Smooth muscle cell (in vitro differentiated cells): ENCODE measurements around the gene LDLR. TPM values are rescaled to one million over a fixed set of nuclear protein-coding genes. Genes with fewer than 3 reads are reported as not detected.

ENCODE experiments used
- DNase-seq: peaks from one replicate; lab custom pipeline; 2025; ENCODE audit not compliant: unreplicated experiment; lab: John Stamatoyannopoulos, UW
- H2AFZ ChIP-seq: fragments of 200-600 bp; sonication (generic); 2 replicates; pipeline ENCODE4 v1.6.0; 2016; ENCODE audit warnings: antibody characterized with exemption, low read depth, mild to moderate bottlenecking
- H3F3A ChIP-seq: fragments of 200-600 bp; sonication (generic); 2 replicates; pipeline ENCODE4 v1.6.0; 2017; ENCODE audit warnings: antibody characterized with exemption, low read depth
- H3K27ac ChIP-seq: fragments of 200-600 bp; sonication (generic); 2 replicates; pipeline ENCODE4 v1.5.1; 2016; ENCODE audit warnings: low read depth, mild to moderate bottlenecking
- H3K27me3 ChIP-seq: fragments of 200-600 bp; sonication (generic); 2 replicates; pipeline ENCODE4 v1.6.1; 2016; ENCODE audit warnings: low read depth, mild to moderate bottlenecking
- H3K36me3 ChIP-seq: fragments of 200-600 bp; sonication (generic); 2 replicates; pipeline ENCODE4 v1.5.1; 2016; ENCODE audit warnings: low read depth
- H3K4me1 ChIP-seq: fragments of 200-600 bp; sonication (generic); 2 replicates; pipeline ENCODE4 v1.5.1; 2016; ENCODE audit warnings: low read depth
- H3K4me2 ChIP-seq: fragments of 200-600 bp; sonication (generic); 2 replicates; pipeline ENCODE4 v1.6.0; 2016; ENCODE audit warnings: mild to moderate bottlenecking
- H3K4me3 ChIP-seq: fragments of 200-600 bp; sonication (generic); 2 replicates; pipeline ENCODE4 v1.5.1; 2016; ENCODE audit warnings: mild to moderate bottlenecking
- H3K79me2 ChIP-seq: fragments of 200-600 bp; sonication (generic); 2 replicates; pipeline ENCODE4 v1.6.0; 2016; ENCODE audit warnings: low read depth, mild to moderate bottlenecking
- H3K9ac ChIP-seq: fragments of 200-600 bp; sonication (generic); 2 replicates; pipeline ENCODE4 v1.6.0; 2016; ENCODE audit warnings: low read depth
- H3K9me3 ChIP-seq: fragments of 200-600 bp; sonication (generic); replicated peaks from 2 replicates; pipeline ENCODE4 v1.5.1; 2016; ENCODE audit warnings: low read depth
- H4K20me1 ChIP-seq: fragments of 200-600 bp; sonication (generic); 2 replicates; pipeline ENCODE4 v1.6.0; 2016; ENCODE audit warnings: low read depth
- CTCF ChIP-seq: fragments of 200-600 bp; sonication (generic); IDR thresholded peaks from 2 replicates; pipeline ENCODE4 v1.5.1; 2017; ENCODE audit warnings: borderline replicate concordance, mild to moderate bottlenecking, antibody characterized with exemption; ENCODE audit not compliant: insufficient read depth, poor library complexity, severe bottlenecking
- WGBS: methylation state at CpG from one replicate; pipeline ENCODE4 v1.1.7; 2016; ENCODE audit warnings: low lambda C conversion rate; 5-methylcytosine and 5-hydroxymethylcytosine counted together
- polyA plus RNA-seq: library from polyadenylated mRNA; unstranded; fragments of >200 nt; fragmentation: Nextera tagmentation; extraction: Ambion mirVana; gene quantifications from 2 replicates; pipeline ENCODE4 v1.2.1, GENCODE V29; 2016
- total RNA-seq: library from RNA; depleted of rRNA; stranded (reverse); fragments of >200 nt; gene quantifications from 2 replicates; pipeline ENCODE4 v1.2.3, GENCODE V29; 2014

Gene LDLR
- total and polyA plus RNA-seq, 2 experiments from 2014 or later, result 115 to 164 TPM

- Histone ChIP-seq H3K4me3 (no peak overlapping the region), H4K20me1 (peaks cover 31% of the 10 kb centered on the region), H3K36me3 (no peaks in the 10 kb centered on the region), H3K4me1 (no peaks in the 10 kb centered on the region), H3K27me3 (no peaks in the 10 kb centered on the region), H3K9ac (no peak overlapping the region), H3K9me3 (no peaks in the 10 kb centered on the region), H3K79me2 (no peaks in the 10 kb centered on the region), H3F3A (no peaks in the 10 kb centered on the region), H2AFZ (no peak overlapping the region), H3K4me2 (no peak overlapping the region), H3K27ac (no peak overlapping the region)
- no peak for TF ChIP-seq CTCF
- WGBS, result 97% methylated on average over 9 of the region's 9 CpGs
- no peak for DNase-seq
Measured at GRCh38 chr19:11050323-11051114, 38.7 kb upstream of the LDLR start.

DNA sequence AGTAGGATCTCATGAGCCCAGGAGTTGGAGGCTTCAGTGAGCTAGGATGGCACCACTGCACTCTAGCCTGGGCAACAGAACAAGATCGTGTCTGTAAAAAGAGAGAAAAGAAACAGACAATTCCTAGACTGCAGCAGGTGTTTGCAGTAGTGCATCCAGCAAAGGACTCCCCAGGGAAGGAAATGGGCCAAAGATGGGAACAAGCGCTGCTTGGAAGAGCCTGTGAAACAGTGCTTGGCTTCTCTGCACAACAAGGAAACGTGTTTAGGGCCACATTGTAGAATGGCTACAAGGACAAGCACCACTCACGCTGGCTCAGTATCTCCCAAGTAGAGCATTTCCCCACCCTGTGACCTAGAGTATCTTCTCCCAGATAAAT, 35.5 kb upstream of the LDLR start:
- Histone ChIP-seq H3K79me2 (no peaks in the 10 kb centered on the region), H4K20me1 (peaks cover 19% of the 10 kb centered on the region), H3K4me3 (no peak overlapping the region), H3F3A (no peaks in the 10 kb centered on the region), H2AFZ (no peak overlapping the region), H3K36me3 (no peaks in the 10 kb centered on the region), H3K4me2 (no peak overlapping the region), H3K27me3 (no peaks in the 10 kb centered on the region), H3K4me1 (no peaks in the 10 kb centered on the region), H3K9ac (no peak overlapping the region), H3K27ac (no peak overlapping the region), H3K9me3 (no peaks in the 10 kb centered on the region)
- no peak for DNase-seq
- no peak for TF ChIP-seq CTCF
- 99% methylated on average over 4 of the region's 4 CpGs for whole genome bisulfite sequencing

DNA sequence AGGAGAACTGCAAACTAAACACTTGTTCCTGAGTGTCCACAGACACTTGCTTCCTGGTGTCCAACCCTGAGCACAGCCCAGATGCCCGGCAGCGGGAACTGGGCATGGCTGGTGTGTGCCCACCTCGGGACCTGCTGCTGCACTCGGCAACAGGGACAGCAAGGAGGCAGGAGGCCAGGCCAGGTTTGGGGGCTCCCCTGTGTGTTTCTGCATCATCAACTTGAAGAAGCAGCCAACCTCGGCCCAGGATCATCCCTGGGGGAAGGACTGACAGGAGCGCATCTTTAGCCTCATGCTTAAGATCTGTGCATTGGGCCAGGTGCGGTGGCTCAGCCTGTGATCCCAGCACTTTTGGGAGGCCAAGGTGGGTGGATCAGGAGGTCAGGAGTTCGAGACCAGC, 35.1 kb upstream of the LDLR start:
- TF ChIP-seq CTCF, result no peak
- Histone ChIP-seq H3K9ac (no peak overlapping the region), H3K27ac (no peak overlapping the region), H3K79me2 (no peaks in the 10 kb centered on the region), H2AFZ (no peak overlapping the region), H3K4me3 (no peak overlapping the region), H3K36me3 (no peaks in the 10 kb centered on the region), H3K4me1 (no peaks in the 10 kb centered on the region), H4K20me1 (peaks cover 15% of the 10 kb centered on the region), H3K4me2 (no peak overlapping the region), H3K27me3 (no peaks in the 10 kb centered on the region), H3K9me3 (no peaks in the 10 kb centered on the region), H3F3A (no peaks in the 10 kb centered on the region)
- WGBS, result 97% methylated on average over 8 of the region's 8 CpGs
- no peak for DNase-seq

GRCh38 chr19:11054628-11055027, 34.6 kb upstream of the LDLR start:
- no peaks in the 10 kb centered on the region for H3K27me3 ChIP-seq
- no peak overlapping the region for H3K4me3 ChIP-seq
- DNase-seq, result no peak
- WGBS, result over 99% methylated on average over 8 of the region's 8 CpGs
- H3K79me2 ChIP-seq, result no peaks in the 10 kb centered on the region
- H3K4me2 ChIP-seq, result no peak overlapping the region
- no peaks in the 10 kb centered on the region for H3K4me1 ChIP-seq
- H3K36me3 ChIP-seq, result no peaks in the 10 kb centered on the region
- no peak overlapping the region for H3K9ac ChIP-seq
- H4K20me1 ChIP-seq, result peaks cover 15% of the 10 kb centered on the region
- no peaks in the 10 kb centered on the region for H3K9me3 ChIP-seq
- H3K27ac ChIP-seq, result no peak overlapping the region
- TF ChIP-seq CTCF, result no peak
- H2AFZ ChIP-seq, result no peak overlapping the region
- no peaks in the 10 kb centered on the region for H3F3A ChIP-seq
